HG03565 (cell line): Measurements from ENCODE around the gene MLLT3.
"Not testable (repeated sequence)": the region's sequence is repeated elsewhere in the genome, so short reads cannot be mapped to it uniquely, and the experiment has no call there.

ENCODE experiments used
- ATAC-seq: cut with Tn5 transposase; IDR thresholded peaks from one replicate; pipeline ENCODE4 v1.9.1; 2021; ENCODE audit warnings: mild to moderate bottlenecking, moderate library complexity; ENCODE audit not compliant: unreplicated experiment

Gene MLLT3

GRCh38 chr9:20622330-20623020, at the start of gene MLLT3:
Gene MLLT3 (minus strand): TSS chr9:20622499.
- ATAC-seq, result peak; percentile 79

- ATAC-seq, result no peak
Observed at GRCh38 chr9:20671635-20672034, 49.3 kb upstream of the MLLT3 start.

- no peak for ATAC-seq
Observed at GRCh38 chr9:20670395-20670794, 48.1 kb upstream of the MLLT3 start.

- no peak for ATAC-seq
Observed at GRCh38 chr9:20664501-20664900, 42.2 kb upstream of the MLLT3 start.

GRCh38 chr9:20663133-20663532, 40.8 kb upstream of the MLLT3 start:
- no peak for ATAC-seq

- no peak for ATAC-seq
Observed at GRCh38 chr9:20662156-20662555, 39.9 kb upstream of the MLLT3 start.

GRCh38 chr9:20659474-20659967, 37.2 kb upstream of the MLLT3 start:
- ATAC-seq, result no peak

- ATAC-seq, result no peak
Observed at GRCh38 chr9:20658677-20659473, 36.6 kb upstream of the MLLT3 start.

- not testable (repeated sequence) for ATAC-seq
Observed at GRCh38 chr9:20658246-20658667, 36.0 kb upstream of the MLLT3 start.

GRCh38 chr9:20651939-20652338, 29.6 kb upstream of the MLLT3 start:
- no peak for ATAC-seq

- ATAC-seq, result no peak
Observed at GRCh38 chr9:20650750-20651299, 28.5 kb upstream of the MLLT3 start.

- no peak for ATAC-seq
Observed at GRCh38 chr9:20650313-20650712, 28.0 kb upstream of the MLLT3 start.

- ATAC-seq, result no peak
Observed at GRCh38 chr9:20649381-20649780, 27.1 kb upstream of the MLLT3 start.

- ATAC-seq, result no peak
Observed at GRCh38 chr9:20646656-20647055, 24.4 kb upstream of the MLLT3 start.

- ATAC-seq, result no peak
Observed at GRCh38 chr9:20643660-20644059, 21.4 kb upstream of the MLLT3 start.

GRCh38 chr9:20642045-20642444, 19.7 kb upstream of the MLLT3 start:
- no peak for ATAC-seq

GRCh38 chr9:20640331-20641187, 18.3 kb upstream of the MLLT3 start:
- ATAC-seq, result peak; percentile 88

- ATAC-seq, result no peak
Observed at GRCh38 chr9:20636888-20637440, 14.7 kb upstream of the MLLT3 start.

GRCh38 chr9:20634895-20635294, 12.6 kb upstream of the MLLT3 start:
- ATAC-seq, result no peak

- ATAC-seq, result no peak
Observed at GRCh38 chr9:20632705-20633104, 10.4 kb upstream of the MLLT3 start.
